ENCODE data around the gene TNS4. TPM values are rescaled to one million over a fixed set of nuclear protein-coding genes. Genes with fewer than 3 reads are reported as not detected.
"Not testable (repeated sequence)": the region's sequence is repeated elsewhere in the genome, so short reads cannot be mapped to it uniquely, and the experiment has no call there.

The TNS4 gene
- total RNA-seq, 4 donors from 2014 or later: 730 to 1,745 (median 1,078) TPM

DNA sequence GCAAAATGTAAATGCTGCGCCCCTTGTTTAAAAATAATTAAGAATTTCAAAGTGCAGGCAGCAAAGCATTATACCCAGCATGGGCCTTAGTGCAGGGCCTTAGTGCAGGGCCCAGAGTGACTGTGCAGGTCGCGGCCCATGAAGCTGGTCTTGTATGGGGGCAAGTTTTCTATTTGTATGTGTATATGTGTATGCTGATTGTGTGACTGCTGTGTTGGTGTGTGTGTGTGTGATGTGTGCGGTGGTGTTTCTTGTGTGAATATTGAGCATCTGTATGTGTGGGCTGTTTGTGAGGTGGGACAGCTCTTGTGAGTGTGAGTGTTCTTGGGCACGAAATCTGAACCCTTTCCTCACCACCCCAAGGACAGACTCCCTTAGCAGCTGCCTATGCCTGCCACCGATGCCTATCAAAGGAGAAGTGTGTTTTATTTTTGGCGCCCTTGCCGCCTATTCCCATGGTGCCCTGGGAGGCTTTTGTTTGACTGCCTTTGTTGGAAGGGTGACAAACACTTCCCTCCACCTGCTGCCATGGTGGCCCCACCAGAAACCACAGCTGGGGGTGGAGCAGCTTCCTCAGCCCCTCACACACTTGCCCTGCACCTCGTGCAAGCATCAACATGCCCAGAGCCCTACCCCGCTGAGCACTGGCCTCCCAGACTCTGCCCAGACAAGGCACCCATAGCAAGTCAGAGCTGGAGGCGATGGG lies 45.8 kb upstream of the TNS4 start:
- DNase-seq (ENCODE audit: low spot score in 2 of 2): peak; percentile 60 to 72
- no peak for TF ChIP-seq EP300 (IDR thresholded peaks at IDR 0.05)
- TF ChIP-seq POLR2AphosphoS5 (IDR thresholded peaks at IDR 0.05): no peak
- no peak for TF ChIP-seq POLR2A (IDR thresholded peaks at IDR 0.05)
- TF ChIP-seq, protein P1, sequence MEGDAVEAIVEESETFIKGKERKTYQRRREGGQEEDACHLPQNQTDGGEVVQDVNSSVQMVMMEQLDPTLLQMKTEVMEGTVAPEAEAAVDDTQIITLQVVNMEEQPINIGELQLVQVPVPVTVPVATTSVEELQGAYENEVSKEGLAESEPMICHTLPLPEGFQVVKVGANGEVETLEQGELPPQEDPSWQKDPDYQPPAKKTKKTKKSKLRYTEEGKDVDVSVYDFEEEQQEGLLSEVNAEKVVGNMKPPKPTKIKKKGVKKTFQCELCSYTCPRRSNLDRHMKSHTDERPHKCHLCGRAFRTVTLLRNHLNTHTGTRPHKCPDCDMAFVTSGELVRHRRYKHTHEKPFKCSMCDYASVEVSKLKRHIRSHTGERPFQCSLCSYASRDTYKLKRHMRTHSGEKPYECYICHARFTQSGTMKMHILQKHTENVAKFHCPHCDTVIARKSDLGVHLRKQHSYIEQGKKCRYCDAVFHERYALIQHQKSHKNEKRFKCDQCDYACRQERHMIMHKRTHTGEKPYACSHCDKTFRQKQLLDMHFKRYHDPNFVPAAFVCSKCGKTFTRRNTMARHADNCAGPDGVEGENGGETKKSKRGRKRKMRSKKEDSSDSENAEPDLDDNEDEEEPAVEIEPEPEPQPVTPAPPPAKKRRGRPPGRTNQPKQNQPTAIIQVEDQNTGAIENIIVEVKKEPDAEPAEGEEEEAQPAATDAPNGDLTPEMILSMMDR (IDR thresholded peaks at IDR 0.05): no peak

DNA sequence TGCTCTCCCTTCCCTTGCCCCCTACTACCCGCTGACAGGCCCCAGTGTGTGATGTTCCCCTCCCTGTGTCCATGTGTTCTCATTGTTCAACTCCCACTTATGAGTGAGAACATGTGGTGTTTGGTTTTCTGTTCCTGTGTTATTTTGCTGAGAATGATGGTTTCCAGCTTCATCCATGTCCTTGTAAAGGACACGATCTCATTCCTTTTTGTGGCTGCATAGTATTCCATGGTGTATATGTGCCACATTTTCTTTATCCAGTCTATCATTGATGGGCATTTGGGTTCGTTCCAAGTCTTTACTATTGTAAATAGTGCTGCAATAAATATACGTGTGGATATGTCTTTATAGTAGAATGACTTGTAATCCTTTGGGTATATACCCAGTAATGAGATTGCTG lies 45.1 kb upstream of the TNS4 start:
- not testable (repeated sequence) for H3K9me3 ChIP-seq; H3K27ac ChIP-seq; H3K27me3 ChIP-seq; DNase-seq (ENCODE audit: low spot score in 2 of 2); H3K4me3 ChIP-seq; H3K36me3 ChIP-seq
- H3K4me1 ChIP-seq: peaks cover 72% of the 10 kb centered on the region
- 83% methylated on average over 4 of the region's 4 CpGs for WGBS

More for the DNA sequence above, 45.8 kb upstream of the TNS4 start:
- Histone ChIP-seq H3K27ac (peak overlapping the region; percentile 28), H3K9me3 (no peaks in the 10 kb centered on the region), H3K36me3 (no peaks in the 10 kb centered on the region), H3K4me1 (peaks cover 72% of the 10 kb centered on the region), H3K4me3 (no peak overlapping the region), H3K27me3 (no peaks in the 10 kb centered on the region)
- 59% methylated on average over 7 of the region's 11 CpGs for WGBS

DNA sequence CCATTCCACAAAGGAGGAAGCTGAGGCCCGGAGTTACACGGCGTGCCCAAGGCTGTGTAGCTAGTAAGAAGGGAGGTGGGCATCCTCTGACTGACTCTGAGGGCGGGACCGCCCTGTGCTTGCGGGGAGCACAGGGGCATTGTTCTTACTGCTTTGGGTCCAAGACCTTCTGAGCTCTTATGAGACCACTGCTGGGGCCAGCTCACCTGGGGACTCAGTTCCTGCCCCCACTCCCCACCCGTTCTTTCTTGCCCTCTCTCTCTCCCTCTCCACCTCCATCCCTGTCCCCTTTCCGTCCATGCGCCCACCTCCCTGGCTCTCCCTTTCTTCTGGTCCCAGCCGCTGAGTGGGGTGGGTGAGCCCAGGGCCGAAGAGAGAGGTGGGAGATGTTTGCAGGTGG lies 44.2 kb upstream of the TNS4 start:
- H3K4me3 ChIP-seq: no peak overlapping the region
- peak; percentile 57 for DNase-seq (ENCODE audit: low spot score in 2 of 2)
- 94% methylated on average over 11 of the region's 11 CpGs for WGBS
- no peaks in the 10 kb centered on the region for H3K36me3 ChIP-seq
- H3K27me3 ChIP-seq: no peaks in the 10 kb centered on the region
- peaks cover 72% of the 10 kb centered on the region for H3K4me1 ChIP-seq
- no peak for TF ChIP-seq POLR2A (IDR thresholded peaks at IDR 0.05)
- no peak for TF ChIP-seq POLR2AphosphoS5 (IDR thresholded peaks at IDR 0.05)
- TF ChIP-seq EP300 (IDR thresholded peaks at IDR 0.05): no peak
- TF ChIP-seq, protein P1 (IDR thresholded peaks at IDR 0.05): no peak
- no peak overlapping the region for H3K27ac ChIP-seq
- no peaks in the 10 kb centered on the region for H3K9me3 ChIP-seq

DNA sequence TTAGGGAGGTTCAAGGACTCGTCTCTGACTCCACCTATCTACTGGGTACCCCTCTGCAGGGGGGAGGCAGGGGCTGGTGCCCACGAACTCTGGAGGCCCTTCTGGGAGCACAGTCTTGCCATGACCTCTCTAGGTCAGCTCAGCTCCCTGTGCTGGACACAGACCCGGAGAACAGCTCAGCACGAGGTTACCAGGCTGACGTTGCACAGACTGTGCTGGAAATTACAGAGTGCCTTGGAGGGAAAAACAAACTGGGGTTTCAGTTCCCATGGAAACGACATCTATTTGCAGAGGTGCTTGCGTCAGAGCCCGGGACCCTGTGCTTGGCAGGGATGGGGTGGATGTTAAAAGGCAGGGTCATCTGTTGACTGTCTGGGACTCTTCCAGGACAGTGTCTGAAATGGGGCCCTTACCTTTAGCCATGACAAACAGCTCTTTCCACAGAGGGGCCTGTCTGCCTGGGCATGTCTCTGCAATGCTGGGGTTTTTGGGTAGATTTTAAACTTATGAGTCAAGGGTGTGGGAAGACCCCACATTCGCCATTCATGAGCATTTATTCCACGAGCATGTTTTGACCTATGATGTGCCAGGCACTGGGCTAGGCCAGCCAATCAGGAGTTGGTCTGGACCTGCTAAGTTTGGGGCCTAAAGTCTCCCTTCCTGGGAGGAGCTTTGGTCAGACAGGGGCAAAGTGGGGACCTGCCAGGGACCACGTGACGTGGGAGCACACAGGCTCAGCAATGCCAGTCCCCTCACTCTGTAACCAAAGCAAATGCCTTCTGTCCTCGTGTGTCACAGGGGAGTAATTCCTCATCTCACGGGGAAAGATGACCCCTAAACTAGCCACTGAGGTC lies 41.4 kb upstream of the TNS4 start:
- Histone ChIP-seq H3K27me3 (no peaks in the 10 kb centered on the region), H3K4me3 (no peak overlapping the region), H3K27ac (peak overlapping the region; percentile 93), H3K9me3 (no peaks in the 10 kb centered on the region), H3K36me3 (no peaks in the 10 kb centered on the region), H3K4me1 (peaks cover 72% of the 10 kb centered on the region)
- TF ChIP-seq, protein P1 (IDR thresholded peaks at IDR 0.05): no peak
- peak; percentile 39 for TF ChIP-seq EP300 (IDR thresholded peaks at IDR 0.05)
- TF ChIP-seq POLR2A (IDR thresholded peaks at IDR 0.05): no peak
- TF ChIP-seq POLR2AphosphoS5 (IDR thresholded peaks at IDR 0.05): peak; percentile 27 to 80 (median 77)
- peak; percentile 92 to 93 for DNase-seq (ENCODE audit: low spot score in 2 of 2)
- 39% methylated on average over 10 of the region's 14 CpGs for WGBS

DNA sequence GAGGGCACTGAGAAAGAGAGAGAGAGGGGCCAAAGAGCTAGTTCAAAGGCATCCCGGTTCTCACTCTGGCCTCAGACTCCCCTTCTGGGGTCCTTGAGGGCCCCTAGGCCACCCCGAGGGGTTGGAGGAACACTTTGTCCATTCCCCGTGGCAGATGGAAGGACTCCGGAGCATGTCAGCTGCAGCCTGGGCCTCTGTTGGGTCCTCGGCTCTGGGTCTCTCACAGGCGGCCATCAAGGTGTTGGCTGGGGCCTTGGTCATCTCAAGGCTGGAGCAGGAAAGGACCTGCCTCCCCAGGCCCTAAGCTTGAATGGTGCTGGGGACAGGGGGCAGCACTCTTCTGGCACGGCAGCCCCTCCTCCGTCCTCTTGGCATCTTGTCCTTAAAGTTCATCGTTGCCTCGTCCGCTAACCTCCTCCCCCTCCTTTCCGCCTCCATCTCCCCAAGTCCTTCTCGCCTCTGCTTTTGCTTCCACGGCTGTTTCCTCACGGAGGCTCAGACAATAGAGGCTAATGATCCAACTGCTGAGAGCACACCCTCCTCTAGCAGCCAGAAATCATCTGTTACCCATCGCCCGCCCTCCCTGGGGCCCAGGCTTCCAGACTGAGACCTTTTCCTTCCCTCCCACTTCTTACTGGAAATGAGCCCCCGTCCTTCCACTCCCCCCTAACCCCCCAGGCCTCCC lies 40.6 kb upstream of the TNS4 start:
- 51% methylated on average over 16 of the region's 18 CpGs for WGBS
- peaks cover 72% of the 10 kb centered on the region for H3K4me1 ChIP-seq

More for the DNA sequence above, 40.6 kb upstream of the TNS4 start:
- no peaks in the 10 kb centered on the region for H3K9me3 ChIP-seq
- no peaks in the 10 kb centered on the region for H3K36me3 ChIP-seq
- DNase-seq (ENCODE audit: low spot score in 2 of 2): no peak
- TF ChIP-seq EP300 (IDR thresholded peaks at IDR 0.05) (no peak), POLR2A (IDR thresholded peaks at IDR 0.05) (no peak), POLR2AphosphoS5 (IDR thresholded peaks at IDR 0.05) (no peak)
- TF ChIP-seq, protein P1 (IDR thresholded peaks at IDR 0.05): no peak
- H3K27me3 ChIP-seq: no peaks in the 10 kb centered on the region
- H3K4me3 ChIP-seq: no peak overlapping the region
- peak overlapping the region; percentile 93 for H3K27ac ChIP-seq

Data from suprapubic skin (tissue), 4 donors.